T1000 (cell line): ENCODE data around the gene KMT2A.

Source experiments
- DNase-seq: peaks from one replicate; lab custom pipeline; 2025; ENCODE audit warnings: mixed read lengths; lab: John Stamatoyannopoulos, UW

KMT2A gene

GRCh38 chr11:118488480-118489109 is 52.3 kb downstream of the KMT2A start:
- DNase-seq: no peak

GRCh38 chr11:118491041-118491440 is 54.7 kb downstream of the KMT2A start:
- DNase-seq: no peak

- DNase-seq: no peak
Observed at GRCh38 chr11:118497831-118498230, 61.5 kb downstream of the KMT2A start.

GRCh38 chr11:118503216-118503615 is 66.9 kb downstream of the KMT2A start:
- no peak for DNase-seq

- no peak for DNase-seq
Observed at GRCh38 chr11:118511601-118512000, 75.3 kb downstream of the KMT2A start.

- DNase-seq: no peak
Observed at GRCh38 chr11:118514103-118514502, 77.8 kb downstream of the KMT2A start.

GRCh38 chr11:118519549-118519948 is 83.3 kb downstream of the KMT2A start:
- no peak for DNase-seq

GRCh38 chr11:118521892-118522311 is 85.6 kb downstream of the KMT2A start:
- no peak for DNase-seq

- DNase-seq: no peak
Observed at GRCh38 chr11:118522571-118523072, 86.3 kb downstream of the KMT2A start.

GRCh38 chr11:118524356-118524755 is 88.1 kb downstream of the KMT2A start:
- no peak for DNase-seq

GRCh38 chr11:118524757-118525470 is 88.6 kb downstream of the KMT2A start:
- DNase-seq: no peak

GRCh38 chr11:118526688-118527087 is 90.4 kb downstream of the KMT2A start:
- DNase-seq: no peak

GRCh38 chr11:118527109-118527508 is 90.8 kb downstream of the KMT2A start, which contains the start of gene TTC36:
TTC36 (plus strand) TSS chr11:118527474; CDS start chr11:118527495, 21 bp downstream.
- DNase-seq: no peak

GRCh38 chr11:118528511-118528910 is 92.2 kb downstream of the KMT2A start:
- no peak for DNase-seq

GRCh38 chr11:118529584-118530175 is 93.4 kb downstream of the KMT2A start:
- DNase-seq: no peak

- no peak for DNase-seq
Observed at GRCh38 chr11:118530180-118530682, 93.9 kb downstream of the KMT2A start.

- peak; percentile 39 for DNase-seq
Observed at GRCh38 chr11:118530683-118531596, 94.6 kb downstream of the KMT2A start, which contains the start of gene TMEM25. TMEM25 (plus strand) TSS chr11:118531192; CDS start chr11:118531802, 610 bp downstream.

GRCh38 chr11:118531597-118532084 is 95.3 kb downstream of the KMT2A start:
- no peak for DNase-seq

GRCh38 chr11:118532091-118532490 is 95.8 kb downstream of the KMT2A start:
- DNase-seq: no peak

- DNase-seq: no peak
Observed at GRCh38 chr11:118532852-118533768, 96.8 kb downstream of the KMT2A start.
